ENCODE measurements around the gene WWC2.

WWC2 gene

DNA sequence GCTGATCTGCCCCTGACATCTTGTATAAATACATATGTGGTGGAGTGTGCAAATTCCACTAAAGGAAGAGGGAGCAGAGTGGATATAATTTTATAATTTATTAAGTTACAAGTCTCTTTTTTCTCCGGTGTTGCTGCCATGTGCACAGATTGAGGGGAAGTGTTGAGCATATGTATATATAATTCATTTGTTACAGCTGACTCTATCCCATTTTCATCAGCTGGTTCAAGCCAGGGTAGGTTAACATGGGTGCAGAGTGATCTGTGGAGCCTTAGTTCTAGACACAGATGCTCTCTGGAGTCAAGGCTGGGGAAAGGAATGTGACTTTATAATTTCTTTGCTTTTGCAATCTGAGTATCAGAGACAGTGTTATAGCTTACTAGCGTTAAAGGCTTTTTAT is 103.5 kb downstream of the WWC2 start:
- Histone ChIP-seq H3K4me2 (ENCODE audit: insufficient read depth, low read length) (no peak overlapping the region), H3K79me2 (ENCODE audit: insufficient read depth, low read length) (no peaks in the 10 kb centered on the region), H3K4me3 (ENCODE audit: low read depth in 1 of 2, low read length in 2 of 2) (no peak overlapping the region)

GRCh38 chr4:183204793-183205192 is 105.7 kb downstream of the WWC2 start:
- H2AFZ ChIP-seq (ENCODE audit: low read depth, low read length) = no peak overlapping the region
- H3K4me3 ChIP-seq (ENCODE audit: low read depth in 1 of 2, low read length in 2 of 2) = no peak overlapping the region
- no peaks in the 10 kb centered on the region for H3K9me3 ChIP-seq (ENCODE audit: insufficient read depth, low read length, severe bottlenecking)
- no peaks in the 10 kb centered on the region for H3K4me1 ChIP-seq (ENCODE audit: insufficient read depth, low read length)
- no peaks in the 10 kb centered on the region for H3K36me3 ChIP-seq (ENCODE audit: insufficient read depth, low read length)
- ATAC-seq (ENCODE audit: insufficient read depth, low read depth) = no peak
- peaks cover 3% of the 10 kb centered on the region for H3K27me3 ChIP-seq (ENCODE audit: insufficient read depth, low read length, poor library complexity)
- no peaks in the 10 kb centered on the region for H4K20me1 ChIP-seq (ENCODE audit: insufficient read depth, low read length)
- TF ChIP-seq CTCF (IDR thresholded peaks at IDR 0.05; ENCODE audit: borderline replicate concordance, extremely low read depth, low read length, poor library complexity, severe bottlenecking) = no peak
- TF ChIP-seq EZH2 (IDR thresholded peaks at IDR 0.05; ENCODE audit: borderline replicate concordance, low read depth, low read length, severe bottlenecking) = no peak
- DNase-seq = no peak
- no peaks in the 10 kb centered on the region for H3K79me2 ChIP-seq (ENCODE audit: insufficient read depth, low read length)
- no peak overlapping the region for H3K27ac ChIP-seq (ENCODE audit: low read length)
- no peak overlapping the region for H3K4me2 ChIP-seq (ENCODE audit: insufficient read depth, low read length)
- no peak overlapping the region for H3K9ac ChIP-seq (ENCODE audit: low read depth, low read length)

More for the DNA sequence above, 103.5 kb downstream of the WWC2 start:
- Histone ChIP-seq H3K9me3 (ENCODE audit: insufficient read depth, low read length, severe bottlenecking) (no peaks in the 10 kb centered on the region), H2AFZ (ENCODE audit: low read depth, low read length) (no peak overlapping the region), H3K27me3 (ENCODE audit: insufficient read depth, low read length, poor library complexity) (no peaks in the 10 kb centered on the region), H3K36me3 (ENCODE audit: insufficient read depth, low read length) (no peaks in the 10 kb centered on the region), H3K27ac (ENCODE audit: low read length) (no peak overlapping the region), H3K9ac (ENCODE audit: low read depth, low read length) (no peak overlapping the region), H4K20me1 (ENCODE audit: insufficient read depth, low read length) (no peaks in the 10 kb centered on the region), H3K4me1 (ENCODE audit: insufficient read depth, low read length) (no peaks in the 10 kb centered on the region)
- DNase-seq (no peak), ATAC-seq (ENCODE audit: insufficient read depth, low read depth) (no peak)
- TF ChIP-seq EZH2 (IDR thresholded peaks at IDR 0.05; ENCODE audit: borderline replicate concordance, low read depth, low read length, severe bottlenecking) = no peak
- no peak for TF ChIP-seq CTCF (IDR thresholded peaks at IDR 0.05; ENCODE audit: borderline replicate concordance, extremely low read depth, low read length, poor library complexity, severe bottlenecking)

DNA sequence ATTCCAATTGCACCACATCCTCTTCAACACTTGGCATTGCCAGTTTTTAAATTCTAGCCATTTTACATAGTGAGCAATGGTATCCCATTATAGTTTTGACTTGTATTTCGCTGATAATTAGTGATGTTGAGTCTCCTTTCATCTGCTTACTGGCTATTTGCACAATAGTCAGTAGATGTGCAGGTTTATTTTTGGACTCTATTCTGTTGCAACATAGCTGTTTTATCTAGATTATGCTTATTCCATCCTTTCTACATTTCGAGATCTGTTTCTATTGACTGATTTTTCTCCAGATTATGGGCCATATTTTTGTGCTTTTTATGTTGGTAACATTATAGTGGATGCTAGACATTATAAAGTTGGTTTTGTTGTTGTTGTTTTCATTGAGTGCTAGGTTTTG is 106.1 kb downstream of the WWC2 start:
- no peak for TF ChIP-seq CTCF (IDR thresholded peaks at IDR 0.05; ENCODE audit: borderline replicate concordance, extremely low read depth, low read length, poor library complexity, severe bottlenecking)
- Histone ChIP-seq H3K27ac (ENCODE audit: low read length) (no peak overlapping the region), H4K20me1 (ENCODE audit: insufficient read depth, low read length) (no peaks in the 10 kb centered on the region), H3K9me3 (ENCODE audit: insufficient read depth, low read length, severe bottlenecking) (no peaks in the 10 kb centered on the region), H3K36me3 (ENCODE audit: insufficient read depth, low read length) (no peaks in the 10 kb centered on the region), H3K4me1 (ENCODE audit: insufficient read depth, low read length) (no peaks in the 10 kb centered on the region), H3K4me3 (ENCODE audit: low read depth in 1 of 2, low read length in 2 of 2) (no peak overlapping the region), H3K4me2 (ENCODE audit: insufficient read depth, low read length) (no peak overlapping the region), H2AFZ (ENCODE audit: low read depth, low read length) (no peak overlapping the region), H3K79me2 (ENCODE audit: insufficient read depth, low read length) (no peaks in the 10 kb centered on the region), H3K9ac (ENCODE audit: low read depth, low read length) (no peak overlapping the region), H3K27me3 (ENCODE audit: insufficient read depth, low read length, poor library complexity) (peaks cover 3% of the 10 kb centered on the region)
- DNase-seq = no peak
- ATAC-seq (ENCODE audit: insufficient read depth, low read depth) = no peak

DNA sequence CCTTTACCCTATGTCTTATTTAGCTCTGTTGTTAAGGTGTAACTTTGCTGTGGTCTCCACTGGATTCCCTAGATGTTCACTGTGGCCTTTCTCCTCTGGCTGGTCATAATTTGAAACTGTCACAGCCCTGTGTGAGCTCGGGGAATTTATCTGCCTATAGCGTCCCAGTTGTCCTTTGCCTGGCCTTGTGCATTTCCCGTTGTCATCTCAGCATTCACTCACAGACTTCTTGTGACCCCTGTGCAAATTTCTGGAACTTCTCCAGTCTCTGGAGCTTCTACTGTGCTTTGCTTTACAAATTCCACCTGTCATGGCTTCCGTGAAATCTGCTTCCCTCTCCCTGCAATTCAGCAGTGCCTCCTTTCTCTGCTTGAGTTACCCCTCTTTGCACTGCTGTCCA is 106.7 kb downstream of the WWC2 start:
- Histone ChIP-seq H3K4me2 (ENCODE audit: insufficient read depth, low read length) (no peak overlapping the region), H3K9ac (ENCODE audit: low read depth, low read length) (no peak overlapping the region), H3K27me3 (ENCODE audit: insufficient read depth, low read length, poor library complexity) (peaks cover 3% of the 10 kb centered on the region), H3K27ac (ENCODE audit: low read length) (no peak overlapping the region), H4K20me1 (ENCODE audit: insufficient read depth, low read length) (no peaks in the 10 kb centered on the region), H3K79me2 (ENCODE audit: insufficient read depth, low read length) (no peaks in the 10 kb centered on the region), H3K4me3 (ENCODE audit: low read depth in 1 of 2, low read length in 2 of 2) (no peak overlapping the region), H3K36me3 (ENCODE audit: insufficient read depth, low read length) (no peaks in the 10 kb centered on the region), H2AFZ (ENCODE audit: low read depth, low read length) (no peak overlapping the region), H3K4me1 (ENCODE audit: insufficient read depth, low read length) (no peaks in the 10 kb centered on the region), H3K9me3 (ENCODE audit: insufficient read depth, low read length, severe bottlenecking) (no peaks in the 10 kb centered on the region)
- no peak for DNase-seq
- TF ChIP-seq CTCF (IDR thresholded peaks at IDR 0.05; ENCODE audit: borderline replicate concordance, extremely low read depth, low read length, poor library complexity, severe bottlenecking) (no peak), EZH2 (IDR thresholded peaks at IDR 0.05; ENCODE audit: borderline replicate concordance, low read depth, low read length, severe bottlenecking) (no peak)
- no peak for ATAC-seq (ENCODE audit: insufficient read depth, low read depth)
